GM21390 (cell line): ENCODE data around the gene PRKCZ.

Experiments used
- ATAC-seq: cut with Tn5 transposase; IDR thresholded peaks from one replicate; pipeline ENCODE4 v1.9.1; 2021; ENCODE audit not compliant: unreplicated experiment

The PRKCZ gene

GRCh38 chr1:2186901-2187300, 136.7 kb downstream of the PRKCZ start:
- no peak for ATAC-seq

DNA sequence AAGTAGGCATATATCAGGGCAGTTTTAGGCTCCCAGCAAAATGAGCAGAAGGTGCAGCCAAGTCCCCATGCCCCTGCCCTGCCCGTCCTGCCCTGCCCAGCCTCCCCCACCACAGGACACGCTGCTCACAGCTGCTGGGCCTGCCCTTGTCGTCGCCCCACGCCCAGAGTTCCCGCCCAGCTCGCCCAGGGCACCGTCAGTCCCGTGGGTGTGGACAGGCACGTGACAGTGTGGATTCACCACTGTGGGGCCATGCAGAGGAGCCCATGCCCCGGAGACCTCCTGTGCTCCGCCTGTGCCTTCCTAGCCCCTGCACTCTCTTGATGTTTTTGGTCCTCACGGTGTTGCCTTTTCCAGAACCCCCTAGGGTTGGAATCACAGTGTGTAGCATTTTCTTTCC, 137.4 kb downstream of the PRKCZ start:
- no peak for ATAC-seq

DNA sequence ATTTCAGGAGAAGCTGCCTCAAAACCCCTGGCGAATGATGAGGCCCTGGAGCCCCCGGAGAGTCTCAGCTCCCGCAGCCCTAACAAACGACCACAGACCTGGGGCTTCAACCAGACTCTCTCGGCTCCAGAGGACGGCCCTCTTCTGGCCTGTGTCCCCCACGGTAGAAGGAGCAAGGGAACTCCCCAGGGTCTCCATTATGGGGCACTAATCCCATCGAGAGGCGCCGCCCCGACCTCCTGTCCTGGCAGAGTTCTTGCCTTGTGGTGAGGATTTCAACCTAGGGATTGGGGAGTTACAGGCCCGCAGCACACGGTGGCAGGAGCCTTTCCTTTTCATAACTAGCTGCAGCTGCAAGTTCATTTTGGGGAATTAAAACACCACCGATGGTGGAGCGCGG, 138.1 kb downstream of the PRKCZ start:
- ATAC-seq: no peak

- ATAC-seq: peak; percentile 63
These were observed 139.5 kb downstream of the PRKCZ start for GRCh38 chr1:2189459-2190425.

GRCh38 chr1:2190491-2190976, 140.3 kb downstream of the PRKCZ start:
- no peak for ATAC-seq

- ATAC-seq: no peak
These were observed 142.1 kb downstream of the PRKCZ start for GRCh38 chr1:2192031-2192995.

DNA sequence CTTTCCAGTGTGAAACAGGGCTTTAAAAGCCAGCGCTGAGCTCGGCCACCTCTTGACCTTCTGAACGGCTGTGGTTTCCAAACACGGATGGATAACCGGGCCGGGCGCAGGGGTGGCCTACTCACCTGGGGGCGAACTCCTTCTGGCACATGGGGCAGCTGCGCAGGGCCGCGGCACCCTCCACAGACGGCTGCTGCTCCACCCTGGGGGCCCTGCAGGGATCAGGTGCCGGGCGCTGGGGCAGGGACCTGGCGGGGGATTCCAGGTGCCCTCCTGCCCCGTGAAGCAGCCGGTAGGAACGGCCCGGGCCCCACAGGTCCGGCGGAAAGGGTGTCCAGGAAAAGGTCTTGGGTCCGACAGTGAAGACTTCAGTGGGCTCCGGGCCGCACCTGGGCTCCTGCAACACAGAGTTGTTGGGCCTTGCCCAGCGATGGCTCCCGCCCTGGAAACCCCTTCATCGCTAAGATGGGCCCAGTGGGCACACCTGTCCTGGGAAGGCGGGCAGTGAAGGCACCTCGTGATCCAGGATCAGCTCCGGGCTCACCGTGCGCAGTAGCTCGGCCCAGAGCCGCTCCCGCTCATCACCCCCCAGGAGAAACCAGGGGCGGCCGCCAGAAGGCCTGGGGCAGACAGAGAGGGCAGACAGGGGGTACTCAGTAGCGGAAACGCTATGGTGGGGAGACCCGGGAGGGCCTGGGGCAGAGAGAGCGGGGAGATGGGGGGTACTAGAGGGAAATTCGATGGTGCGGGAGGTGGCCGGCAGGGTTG, 143.5 kb downstream of the PRKCZ start:
- ATAC-seq: no peak

DNA sequence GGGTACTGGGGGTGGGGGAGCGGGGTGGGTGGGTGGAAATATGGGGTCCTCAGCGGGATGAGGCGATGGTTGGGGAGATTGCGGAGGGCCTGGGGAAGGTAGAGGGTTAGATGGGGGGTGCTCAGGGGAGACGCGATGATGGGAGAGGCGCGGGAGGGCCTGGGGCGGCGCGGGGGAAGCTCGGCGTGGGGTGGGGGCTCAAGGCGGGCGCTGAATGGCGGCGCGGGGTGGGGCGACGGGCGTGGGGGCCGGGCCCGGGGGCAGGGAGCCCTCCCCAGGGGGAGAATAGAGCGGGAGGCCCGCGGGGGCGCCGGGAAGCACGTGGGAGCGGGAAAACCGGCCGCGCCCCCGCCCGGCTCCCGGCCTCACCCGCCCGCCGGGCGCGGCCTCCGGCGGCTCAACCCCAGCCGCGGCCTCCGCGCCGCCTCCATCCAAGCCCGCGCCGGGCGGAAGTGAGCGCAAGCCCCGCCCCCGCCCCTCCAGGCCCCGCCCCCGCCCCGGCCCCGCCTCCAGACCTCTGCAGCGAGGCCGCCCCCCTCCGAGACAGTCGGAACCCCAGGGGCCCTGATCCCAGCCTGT, 144.2 kb downstream of the PRKCZ start, which contains the start of gene FAAP20:
Gene FAAP20 (minus strand): TSS at position 454 of the 579 bp plus-strand sequence. CDS start 23 bp downstream, at position 431.
- peak; percentile 43 for ATAC-seq

GRCh38 chr1:2194898-2195673, 144.9 kb downstream of the PRKCZ start:
- ATAC-seq: peak; percentile 61

- ATAC-seq: no peak
These were observed 145.6 kb downstream of the PRKCZ start for GRCh38 chr1:2195785-2196184.

GRCh38 chr1:2196901-2197638, 146.9 kb downstream of the PRKCZ start:
- ATAC-seq: no peak

- ATAC-seq: no peak
These were observed 147.5 kb downstream of the PRKCZ start for GRCh38 chr1:2197707-2198165.

- ATAC-seq: no peak
These were observed 148.4 kb downstream of the PRKCZ start for GRCh38 chr1:2198571-2198970.

DNA sequence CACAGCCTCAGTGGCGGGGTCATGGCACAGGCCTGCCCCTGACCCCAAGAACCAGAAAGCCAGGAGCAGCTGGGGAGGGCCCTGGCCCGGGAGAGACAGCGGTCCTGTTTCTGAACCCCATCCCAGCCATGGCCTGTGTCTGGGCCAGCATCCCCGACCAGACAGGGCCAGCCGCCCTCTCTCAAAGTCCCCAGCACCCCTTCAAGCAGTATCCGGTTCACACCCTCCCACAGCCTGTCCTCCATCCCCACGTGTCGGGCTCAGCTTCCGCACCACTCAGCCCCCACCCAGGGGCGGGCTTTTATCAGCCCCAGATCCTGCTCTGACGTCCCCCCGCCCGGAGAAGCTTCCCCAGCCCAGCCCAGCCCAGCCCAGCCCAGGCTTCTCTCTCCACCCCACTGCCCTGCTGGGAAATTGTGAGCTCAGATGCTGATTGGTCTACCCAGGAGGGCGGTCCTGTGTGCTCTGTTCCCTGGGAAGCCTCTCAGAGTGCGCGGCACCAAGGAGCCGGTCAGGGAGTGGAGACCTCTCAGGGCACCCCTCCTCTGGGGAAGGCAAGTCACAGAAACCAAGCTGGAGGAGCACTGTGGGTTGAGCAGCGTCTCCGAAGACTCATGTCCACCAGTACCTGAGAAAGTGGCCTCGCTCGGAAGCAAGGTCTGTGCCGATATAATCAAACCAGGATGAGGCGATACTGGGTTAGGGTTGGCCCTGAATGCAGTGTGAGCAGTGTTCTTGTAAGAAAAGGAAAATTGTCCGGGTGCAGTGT, 149.0 kb downstream of the PRKCZ start:
- ATAC-seq: peak; percentile 44

DNA sequence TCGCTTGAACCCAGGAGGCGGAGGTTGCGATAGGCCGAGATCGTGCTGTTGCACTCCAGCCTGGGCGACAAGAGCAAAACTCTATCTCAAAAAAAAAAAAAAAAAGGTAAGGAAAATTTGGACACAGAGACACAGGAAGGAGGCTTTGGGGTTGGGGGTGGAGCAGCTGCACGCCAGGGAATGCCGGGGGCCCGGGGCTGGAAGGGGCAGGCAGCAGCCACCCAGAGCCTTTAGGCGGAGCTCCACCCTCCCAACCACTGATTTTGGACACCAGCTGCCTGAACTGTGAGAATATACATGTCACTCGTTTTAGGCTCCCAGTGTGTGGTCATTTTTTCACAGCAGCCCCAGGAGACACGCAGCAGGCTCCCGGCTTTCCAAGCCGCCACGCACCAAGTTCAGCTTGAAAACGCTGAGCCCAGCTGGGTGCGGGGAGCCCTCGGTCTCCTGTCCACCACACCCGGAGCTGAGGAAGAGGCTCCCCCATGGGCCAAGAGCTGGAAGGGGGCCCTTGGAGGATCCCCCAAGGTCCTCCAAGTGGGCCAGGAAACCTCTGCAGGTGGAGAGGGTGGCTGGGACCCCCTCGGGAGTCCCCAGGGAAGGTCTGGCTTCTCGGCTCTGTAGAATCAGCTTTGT, 150.2 kb downstream of the PRKCZ start:
- no peak for ATAC-seq

DNA sequence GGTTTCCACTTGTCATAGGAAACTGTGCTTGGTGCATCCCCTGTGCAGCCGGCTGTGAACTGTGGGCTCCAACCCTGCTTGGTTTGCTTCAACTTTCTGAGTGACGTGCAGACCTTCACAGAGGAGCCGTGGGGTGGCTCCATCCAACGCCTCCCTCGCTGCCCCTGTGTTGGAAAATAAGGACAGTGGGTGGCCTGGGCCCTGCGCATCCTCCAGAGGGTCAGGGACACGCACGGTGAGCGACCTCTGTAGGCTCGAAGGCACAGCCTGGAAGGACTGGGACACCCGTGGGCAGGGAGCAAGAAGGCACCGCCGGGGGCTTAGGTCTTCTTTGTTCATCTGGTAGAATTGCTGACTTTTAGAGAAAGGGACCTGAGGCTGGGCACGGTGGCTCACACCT, 150.9 kb downstream of the PRKCZ start:
- ATAC-seq: no peak

- no peak for ATAC-seq
These were observed 151.9 kb downstream of the PRKCZ start for GRCh38 chr1:2202008-2202575.
